NCI-H2029 treated with DMSO at 0.1 percent for 48 hours (cell line): ENCODE measurements around the gene EXOSC1.
"Not testable (repeated sequence)": the region's sequence is repeated elsewhere in the genome, so short reads cannot be mapped to it uniquely, and the experiment has no call there.

Experiments used
- DNase-seq: peaks from one replicate; lab custom pipeline; 2025; lab: John Stamatoyannopoulos, UW

Gene EXOSC1, protein sequence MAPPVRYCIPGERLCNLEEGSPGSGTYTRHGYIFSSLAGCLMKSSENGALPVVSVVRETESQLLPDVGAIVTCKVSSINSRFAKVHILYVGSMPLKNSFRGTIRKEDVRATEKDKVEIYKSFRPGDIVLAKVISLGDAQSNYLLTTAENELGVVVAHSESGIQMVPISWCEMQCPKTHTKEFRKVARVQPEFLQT

GRCh38 chr10:97445722-97446639 lies at the start of gene EXOSC1, which contains the start of gene ZDHHC16:
EXOSC1 (minus strand) TSS chr10:97446006; CDS start chr10:97445985, 21 bp downstream.
ZDHHC16 (plus strand) TSS chr10:97446175; CDS start chr10:97451676, 5,501 bp downstream.
- DNase-seq, result peak; percentile 53

DNA sequence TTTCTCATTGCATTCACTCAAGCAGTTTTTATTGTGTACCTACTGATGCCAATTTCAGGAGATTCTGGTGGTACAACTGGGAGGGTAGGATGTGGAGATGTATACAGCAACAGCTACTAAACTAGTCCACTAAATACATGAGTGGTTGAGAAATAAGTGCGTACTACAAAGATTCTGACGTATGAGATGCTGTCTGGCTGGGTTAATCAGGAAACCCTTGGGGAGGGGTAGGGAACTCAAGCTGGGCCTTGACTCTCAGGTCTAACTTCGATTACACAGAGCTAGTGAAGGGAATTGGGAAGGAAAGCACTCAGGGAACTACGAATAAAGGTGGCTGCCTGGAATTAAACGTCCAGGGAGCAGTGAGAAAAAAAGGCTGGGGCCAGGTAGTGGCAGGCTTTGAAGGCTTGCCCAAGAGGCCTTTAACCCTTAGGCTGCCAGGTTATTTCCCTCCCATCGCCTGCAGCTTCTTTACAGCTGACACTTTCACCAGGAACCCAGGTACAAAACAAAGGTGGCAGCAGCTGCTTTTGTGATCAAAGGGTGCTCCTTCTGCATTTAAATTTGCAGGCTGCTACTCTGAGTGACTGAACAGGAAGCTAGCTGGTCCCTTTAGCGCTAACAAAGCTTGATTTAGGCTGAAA lies 49.2 kb upstream of the EXOSC1 start:
- DNase-seq, result no peak

DNA sequence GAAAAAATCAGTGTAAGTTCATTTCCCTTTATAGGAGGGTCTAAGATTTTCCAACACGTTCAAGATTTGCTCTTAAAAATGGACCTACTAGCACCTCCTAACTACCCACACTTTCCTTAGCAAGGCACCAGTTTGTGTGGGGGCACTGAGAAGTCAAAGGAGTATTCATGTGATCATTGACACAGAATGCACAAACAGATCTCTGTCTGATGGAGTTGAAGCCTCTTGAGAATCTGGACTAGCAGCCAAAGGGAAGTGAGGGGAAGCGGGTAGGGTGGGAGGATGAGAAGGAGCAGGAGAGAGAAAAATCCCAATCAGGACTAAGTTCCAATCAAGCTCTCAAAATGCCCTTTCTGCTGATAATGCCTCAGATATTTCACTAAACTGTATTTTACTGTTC lies 48.3 kb upstream of the EXOSC1 start:
- no peak for DNase-seq

DNA sequence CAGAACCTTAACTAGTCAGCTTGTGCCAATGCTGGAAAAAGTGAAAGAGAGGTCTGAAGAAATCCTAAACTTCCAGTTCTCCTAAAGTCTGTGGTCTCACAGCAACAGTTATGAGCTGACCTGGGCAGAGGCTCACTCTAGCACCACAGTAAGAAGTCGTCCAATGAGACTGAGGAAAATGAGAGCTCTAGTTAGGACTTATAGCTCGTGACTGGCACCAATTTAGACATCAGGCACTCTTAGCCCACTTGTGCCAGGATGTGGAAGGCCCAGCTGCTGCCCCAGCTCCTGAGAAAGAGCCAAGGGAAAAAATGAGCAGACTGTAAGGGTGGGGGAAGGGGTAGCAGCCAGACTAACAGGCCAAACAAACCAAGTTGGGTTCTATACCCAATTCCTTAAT lies 44.8 kb upstream of the EXOSC1 start:
- no peak for DNase-seq

GRCh38 chr10:97485647-97486281 lies 40.0 kb upstream of the EXOSC1 start:
- DNase-seq, result no peak

- no peak for DNase-seq
Measured at GRCh38 chr10:97483921-97484320, 38.1 kb upstream of the EXOSC1 start.

DNA sequence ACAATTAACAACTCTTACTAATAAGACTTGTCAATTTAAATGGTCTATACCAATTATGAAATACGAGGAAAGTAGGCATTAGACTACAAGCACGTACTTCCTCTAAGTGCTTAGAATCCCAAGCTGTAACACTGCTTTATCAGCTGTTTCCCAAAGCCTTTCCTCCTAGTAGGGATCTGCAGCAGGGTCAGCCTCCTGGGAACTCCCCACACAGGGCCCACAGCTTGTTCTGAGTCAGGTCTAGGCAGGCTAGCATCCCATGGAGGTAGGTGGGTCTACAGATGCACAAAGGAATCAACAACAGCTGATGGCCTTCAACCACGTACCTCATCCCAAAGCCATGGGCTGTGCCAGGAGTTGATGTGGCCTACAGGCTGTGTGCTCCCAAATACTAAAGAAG lies 37.7 kb upstream of the EXOSC1 start:
- DNase-seq, result no peak

- DNase-seq, result no peak
Measured at GRCh38 chr10:97482381-97482780, 36.6 kb upstream of the EXOSC1 start.

- no peak for DNase-seq
Measured at GRCh38 chr10:97481071-97481470, 35.3 kb upstream of the EXOSC1 start.

GRCh38 chr10:97479939-97480338 lies 34.1 kb upstream of the EXOSC1 start:
- DNase-seq, result no peak

- DNase-seq, result not testable (repeated sequence)
Measured at GRCh38 chr10:97479410-97479809, 33.6 kb upstream of the EXOSC1 start.

DNA sequence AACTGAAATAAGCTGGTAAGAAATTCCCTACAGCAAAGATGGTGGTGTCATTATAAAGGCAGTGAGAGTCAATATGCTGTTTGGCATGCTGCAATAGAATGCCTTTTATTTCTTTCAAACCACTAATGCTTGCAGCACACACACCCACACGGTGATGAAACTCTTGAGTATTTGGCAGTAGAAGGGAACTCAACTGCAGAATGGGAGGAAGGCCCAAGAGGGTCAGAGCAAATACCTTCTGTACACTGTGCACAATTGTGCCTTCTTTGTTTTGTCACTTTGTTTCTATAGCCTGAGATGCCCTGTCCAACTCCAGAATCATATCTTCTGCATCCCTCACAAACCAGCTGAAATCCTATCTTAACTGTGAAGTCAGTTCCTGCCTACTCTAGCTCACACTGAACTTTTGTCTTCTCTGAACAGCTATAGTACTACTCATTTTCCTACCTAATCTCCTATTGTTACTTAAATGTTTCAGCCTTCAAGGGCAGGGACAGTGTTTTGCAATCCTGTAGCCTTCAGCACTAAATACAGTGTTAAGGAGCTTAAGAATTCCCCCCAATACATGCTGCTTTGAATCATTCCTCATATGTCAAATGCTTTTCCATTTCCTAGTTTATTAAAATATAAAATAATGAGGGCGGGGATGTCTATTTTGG lies 30.3 kb upstream of the EXOSC1 start:
- DNase-seq, result no peak

- no peak for DNase-seq
Measured at GRCh38 chr10:97474918-97475317, 29.1 kb upstream of the EXOSC1 start.

DNA sequence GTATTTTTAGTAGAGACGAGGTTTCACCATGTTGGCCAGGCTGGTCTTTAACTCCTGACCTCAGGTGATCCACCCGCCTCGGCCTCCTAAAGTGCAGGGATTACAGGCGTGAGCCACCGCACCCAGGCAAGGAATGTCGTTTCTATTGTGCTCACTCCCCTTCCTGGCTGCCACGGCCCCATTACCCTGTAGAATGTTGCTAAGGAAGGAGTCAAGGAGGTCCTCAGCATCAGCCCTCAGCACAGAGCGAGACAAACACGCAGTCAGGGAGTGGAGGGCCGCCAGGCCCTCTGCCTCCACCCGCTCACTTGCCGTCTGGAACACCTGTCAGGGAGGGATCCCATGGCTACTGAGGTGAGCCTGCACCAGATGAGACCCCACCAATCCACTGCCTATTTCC lies 23.0 kb upstream of the EXOSC1 start:
- not testable (repeated sequence) for DNase-seq

DNA sequence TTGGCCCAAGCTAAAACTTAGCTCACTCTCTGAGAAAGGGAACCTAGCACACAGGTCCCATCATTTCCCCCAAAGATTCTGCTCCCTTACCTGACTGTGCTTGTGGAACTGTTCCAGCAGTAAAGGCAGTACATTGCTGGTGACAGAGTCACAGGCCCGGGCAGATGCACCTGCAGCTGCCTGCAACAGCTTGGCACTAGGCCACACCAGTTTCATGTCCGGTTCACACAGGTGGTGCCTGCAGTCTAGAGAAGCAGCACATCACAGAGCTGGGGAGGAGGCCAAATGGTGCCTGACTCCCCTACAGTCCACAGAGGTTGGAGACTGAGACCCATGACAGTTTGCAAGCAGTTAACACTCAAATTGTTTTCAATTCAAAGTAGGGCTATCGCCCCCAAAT lies 22.4 kb upstream of the EXOSC1 start:
- DNase-seq, result peak; percentile 29

GRCh38 chr10:97466755-97467154 lies 20.9 kb upstream of the EXOSC1 start:
- no peak for DNase-seq

GRCh38 chr10:97465982-97466381 lies 20.2 kb upstream of the EXOSC1 start:
- no peak for DNase-seq

DNA sequence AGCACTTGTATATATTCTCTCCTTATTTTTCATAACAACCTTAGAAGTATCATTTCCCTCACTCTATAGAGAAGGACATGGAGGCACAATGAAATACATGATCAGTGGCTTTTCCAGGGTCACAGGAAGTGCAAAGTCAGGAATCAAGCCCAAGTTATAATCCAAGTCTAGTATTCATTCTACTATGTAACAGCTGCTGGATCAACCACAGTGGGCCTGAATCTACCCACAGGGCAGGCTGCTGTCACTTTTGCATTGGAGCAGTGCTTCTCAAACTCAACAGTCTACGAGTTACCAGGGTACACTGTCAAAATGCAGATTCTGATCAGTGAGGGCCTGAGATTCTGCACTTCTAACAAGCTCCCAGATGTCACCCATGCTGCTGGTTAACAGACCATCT lies 18.4 kb upstream of the EXOSC1 start:
- no peak for DNase-seq

DNA sequence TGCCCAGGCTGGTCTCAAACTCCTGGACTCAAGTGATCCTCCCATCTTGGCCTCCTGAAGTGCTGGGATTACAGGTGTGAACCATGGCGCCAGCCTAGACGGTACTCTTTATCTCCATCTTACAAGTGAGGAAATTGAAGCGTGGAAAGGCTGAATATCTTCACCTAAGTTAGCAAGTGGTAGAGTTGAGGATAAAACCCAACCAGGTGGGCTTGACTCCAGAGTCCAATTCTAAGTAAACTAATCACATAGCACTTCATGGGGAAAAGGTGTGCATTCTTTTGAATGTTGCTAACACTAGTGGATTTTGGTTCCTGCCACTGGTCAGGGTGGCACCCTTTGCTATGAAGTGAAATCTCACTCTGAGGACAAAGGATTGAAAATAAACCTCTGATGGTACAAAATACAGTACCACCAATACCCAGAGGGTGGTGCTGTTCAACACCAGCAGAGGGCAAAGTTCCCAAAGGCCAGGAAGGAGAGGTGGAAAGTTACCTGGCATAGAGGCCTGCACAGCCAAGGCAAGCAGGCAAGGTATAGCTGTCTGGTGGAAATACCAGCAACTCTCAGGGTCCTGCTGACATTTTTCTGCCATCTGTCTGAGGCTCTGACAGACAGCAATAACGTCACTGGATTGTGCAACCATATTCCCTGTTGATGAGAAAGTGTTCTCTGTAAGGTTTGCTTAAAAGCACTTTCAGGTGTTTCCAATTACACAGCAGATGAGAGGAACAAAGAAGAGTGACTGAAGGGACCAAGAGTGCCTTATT lies 17.7 kb upstream of the EXOSC1 start:
- no peak for DNase-seq

GRCh38 chr10:97462309-97462708 lies 16.5 kb upstream of the EXOSC1 start:
- no peak for DNase-seq

DNA sequence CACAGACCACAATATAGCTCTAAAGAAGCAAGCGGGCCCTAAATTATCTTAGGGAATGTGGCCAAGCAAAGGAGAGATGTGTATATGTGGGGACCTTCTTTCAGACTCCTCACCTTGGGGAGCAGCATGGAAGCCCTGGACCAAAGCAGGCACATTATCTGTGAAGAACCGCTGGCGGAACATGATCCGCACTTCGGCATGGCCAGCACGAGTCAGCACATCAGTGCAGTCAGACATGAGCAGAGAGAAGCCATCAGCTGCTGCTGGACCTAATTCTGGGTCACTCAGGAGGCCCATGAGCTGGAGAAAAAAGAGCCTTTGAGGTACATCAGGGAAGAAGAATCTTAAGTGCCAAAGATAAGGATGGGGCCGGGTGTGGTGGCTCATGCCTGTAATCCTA lies 14.1 kb upstream of the EXOSC1 start:
- DNase-seq, result no peak
